SU-DHL-6 (cell line): ENCODE data around the gene OR52B2.

Source experiments
- EZH2phosphoT487 ChIP-seq: fragments of 200-600 bp; sonication (generic), shearing (Covaris generic); conservative IDR thresholded peaks from 2 replicates; pipeline ENCODE4 v1.6.1; 2018; ENCODE audit warnings: mild to moderate bottlenecking, antibody characterized with exemption, low read length, moderate library complexity, mixed read lengths
- TF ChIP-seq, protein P1 (sequence below): fragments of 200-600 bp; sonication (generic); IDR thresholded peaks from one replicate; pipeline ENCODE4 v1.5.1; 2017; ENCODE audit warnings: antibody characterized with exemption, mild to moderate bottlenecking, low read length, moderate library complexity; ENCODE audit not compliant: insufficient read depth, poor library complexity, severe bottlenecking

- TF ChIP-seq, protein P1, sequence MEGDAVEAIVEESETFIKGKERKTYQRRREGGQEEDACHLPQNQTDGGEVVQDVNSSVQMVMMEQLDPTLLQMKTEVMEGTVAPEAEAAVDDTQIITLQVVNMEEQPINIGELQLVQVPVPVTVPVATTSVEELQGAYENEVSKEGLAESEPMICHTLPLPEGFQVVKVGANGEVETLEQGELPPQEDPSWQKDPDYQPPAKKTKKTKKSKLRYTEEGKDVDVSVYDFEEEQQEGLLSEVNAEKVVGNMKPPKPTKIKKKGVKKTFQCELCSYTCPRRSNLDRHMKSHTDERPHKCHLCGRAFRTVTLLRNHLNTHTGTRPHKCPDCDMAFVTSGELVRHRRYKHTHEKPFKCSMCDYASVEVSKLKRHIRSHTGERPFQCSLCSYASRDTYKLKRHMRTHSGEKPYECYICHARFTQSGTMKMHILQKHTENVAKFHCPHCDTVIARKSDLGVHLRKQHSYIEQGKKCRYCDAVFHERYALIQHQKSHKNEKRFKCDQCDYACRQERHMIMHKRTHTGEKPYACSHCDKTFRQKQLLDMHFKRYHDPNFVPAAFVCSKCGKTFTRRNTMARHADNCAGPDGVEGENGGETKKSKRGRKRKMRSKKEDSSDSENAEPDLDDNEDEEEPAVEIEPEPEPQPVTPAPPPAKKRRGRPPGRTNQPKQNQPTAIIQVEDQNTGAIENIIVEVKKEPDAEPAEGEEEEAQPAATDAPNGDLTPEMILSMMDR, result no peak
- no peak for TF ChIP-seq EZH2phosphoT487
Measured at GRCh38 chr11:6129011-6129410, 41.1 kb downstream of the OR52B2 start.
